HG03095 (cell line): ENCODE data around the gene DHRS9.

ENCODE experiments used
- ATAC-seq: cut with Tn5 transposase; IDR thresholded peaks from one replicate; pipeline ENCODE4 v1.9.1; 2021; ENCODE audit warnings: moderate library complexity; ENCODE audit not compliant: unreplicated experiment

DHRS9 gene

GRCh38 chr2:169093535-169093934 is 24.2 kb downstream of the DHRS9 start:
- no peak for ATAC-seq

DNA sequence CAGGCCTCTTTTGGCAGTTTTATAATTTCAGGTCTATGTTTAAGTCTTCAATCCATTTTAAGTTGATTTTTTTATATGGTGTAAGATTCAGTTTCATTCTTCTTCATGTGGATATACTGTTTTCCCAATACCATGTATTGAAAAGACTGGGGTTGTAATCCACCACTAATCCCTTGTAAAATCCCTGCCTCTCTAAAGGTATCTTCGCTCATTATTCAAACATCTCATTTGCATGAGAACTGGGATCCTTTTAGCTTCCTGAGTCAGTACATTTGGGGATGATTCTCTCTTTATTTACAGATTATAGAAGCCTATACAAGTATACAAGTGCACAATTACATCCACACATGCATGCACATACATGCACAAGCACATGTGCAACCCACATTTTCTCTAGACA is 25.3 kb downstream of the DHRS9 start:
- ATAC-seq = no peak

DNA sequence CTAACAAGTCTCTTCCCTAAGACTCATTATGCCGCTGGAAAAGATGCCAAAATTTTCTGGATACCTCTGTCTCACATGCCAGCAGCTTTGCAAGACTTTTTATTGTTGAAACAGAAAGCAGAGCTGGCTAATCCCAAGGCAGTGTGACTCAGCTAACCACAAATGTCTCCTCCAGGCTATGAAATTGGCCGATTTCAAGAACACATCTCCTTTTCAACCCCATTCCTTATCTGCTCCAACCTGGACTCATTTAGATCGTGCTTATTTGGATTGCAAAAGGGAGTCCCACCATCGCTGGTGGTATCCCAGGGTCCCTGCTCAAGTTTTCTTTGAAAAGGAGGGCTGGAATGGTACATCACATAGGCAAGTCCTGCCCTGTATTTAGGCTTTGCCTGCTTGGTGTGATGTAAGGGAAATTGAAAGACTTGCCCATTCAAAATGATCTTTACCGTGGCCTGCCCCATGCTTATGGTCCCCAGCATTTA is 26.3 kb downstream of the DHRS9 start:
- ATAC-seq = no peak

GRCh38 chr2:169104848-169105247 is 35.5 kb downstream of the DHRS9 start:
- ATAC-seq = no peak

GRCh38 chr2:169105476-169105875 is 36.1 kb downstream of the DHRS9 start:
- no peak for ATAC-seq

- ATAC-seq = no peak
Measured at GRCh38 chr2:169106134-169106533, 36.8 kb downstream of the DHRS9 start.

- no peak for ATAC-seq
Measured at GRCh38 chr2:169106563-169107545, 37.5 kb downstream of the DHRS9 start.

DNA sequence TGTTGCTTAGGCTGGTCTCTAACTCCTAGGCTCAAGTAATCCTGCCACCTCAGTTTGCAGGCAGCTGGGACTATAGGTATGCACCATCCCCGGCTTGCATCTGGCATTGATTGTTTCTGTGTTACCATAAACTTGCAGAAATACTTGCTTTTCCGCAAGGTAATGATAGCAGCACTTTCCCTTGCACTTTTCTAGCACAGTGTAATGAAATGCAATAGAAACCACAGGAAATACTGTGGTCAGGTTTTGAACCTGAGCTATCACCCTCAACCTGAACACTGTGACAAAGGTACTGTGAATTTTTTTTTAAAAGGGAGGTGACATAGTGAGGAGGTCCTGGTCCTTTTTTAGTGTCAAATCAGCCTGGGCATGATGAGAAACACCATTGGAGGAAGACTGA is 38.3 kb downstream of the DHRS9 start:
- peak; percentile 87 for ATAC-seq

DNA sequence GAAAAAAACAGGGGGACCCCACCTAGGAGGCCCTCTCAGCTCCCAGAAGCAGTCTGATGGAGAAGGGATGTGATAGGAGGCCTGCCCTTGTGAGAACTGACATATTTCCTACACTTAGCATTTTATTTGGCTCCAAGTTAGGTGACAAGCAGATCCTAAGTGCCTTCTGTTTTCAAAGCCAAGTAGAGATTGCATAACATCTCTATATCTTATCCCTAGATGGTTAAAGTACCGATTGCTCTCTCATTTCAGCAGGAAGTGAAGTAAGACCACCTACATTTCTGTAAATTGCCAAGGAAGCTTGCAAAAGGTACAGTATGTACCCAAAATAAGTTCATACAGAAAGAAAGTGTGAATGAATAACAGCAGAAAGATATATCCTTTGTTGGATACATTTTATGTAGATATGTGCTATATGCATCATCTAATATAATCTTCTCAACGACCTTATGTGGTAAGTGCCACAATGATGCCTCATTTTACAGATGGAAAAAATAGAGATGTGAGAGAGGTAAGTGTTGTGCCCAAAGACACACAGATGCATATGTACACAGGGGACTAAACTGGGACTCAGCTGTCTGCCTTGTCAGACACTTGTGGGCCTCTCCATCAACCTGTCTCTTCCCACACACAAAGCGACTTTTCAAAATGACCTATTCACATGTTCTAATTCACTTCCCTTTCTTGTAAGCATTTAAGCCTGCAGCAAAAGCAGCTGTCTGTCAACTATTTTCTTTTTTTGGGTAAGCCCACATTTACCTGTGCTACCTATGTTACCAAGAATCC is 38.9 kb downstream of the DHRS9 start:
- no peak for ATAC-seq

DNA sequence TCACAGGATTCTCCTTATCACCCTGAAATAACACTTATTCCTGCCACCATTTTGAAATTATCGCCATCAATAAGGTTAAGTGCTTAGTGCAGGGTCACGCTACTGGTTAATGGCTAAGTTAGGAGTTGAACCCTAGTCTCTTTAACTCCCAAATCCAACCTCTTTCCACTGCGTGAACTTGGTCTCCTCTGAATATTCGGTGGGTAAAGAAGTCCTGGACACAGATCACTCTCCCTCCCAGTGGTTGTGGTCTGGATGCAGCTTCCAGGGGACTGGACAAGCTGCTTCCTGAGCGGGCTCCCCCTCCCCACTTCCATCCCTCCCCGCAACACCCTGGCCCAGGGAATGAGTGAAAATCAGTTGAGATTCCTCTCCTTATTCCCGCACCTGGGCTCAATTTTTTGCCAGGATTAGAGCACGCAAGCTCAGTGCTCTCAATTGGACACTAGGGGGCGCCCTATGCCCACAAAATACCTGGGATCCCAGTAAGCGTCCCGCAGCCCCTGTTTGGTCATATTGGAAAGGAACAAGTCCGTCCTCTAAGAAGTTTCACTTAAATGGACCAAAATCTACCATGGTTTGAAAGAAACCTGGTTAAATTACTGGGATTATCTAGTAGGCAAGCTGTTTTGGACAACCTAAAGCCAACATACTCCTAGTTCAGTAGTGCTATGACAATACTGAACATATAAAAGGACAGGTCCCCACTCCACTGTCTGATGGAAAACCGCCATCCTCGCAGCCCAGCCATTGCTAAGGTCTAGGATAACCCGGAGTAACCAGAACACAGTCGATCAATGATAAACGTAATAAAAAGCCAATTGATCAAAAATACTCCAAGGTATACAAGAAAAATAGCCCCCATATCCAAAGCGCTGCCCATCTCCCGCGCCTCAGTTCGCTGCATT is 40.4 kb downstream of the DHRS9 start:
- ATAC-seq = peak; percentile 69

DNA sequence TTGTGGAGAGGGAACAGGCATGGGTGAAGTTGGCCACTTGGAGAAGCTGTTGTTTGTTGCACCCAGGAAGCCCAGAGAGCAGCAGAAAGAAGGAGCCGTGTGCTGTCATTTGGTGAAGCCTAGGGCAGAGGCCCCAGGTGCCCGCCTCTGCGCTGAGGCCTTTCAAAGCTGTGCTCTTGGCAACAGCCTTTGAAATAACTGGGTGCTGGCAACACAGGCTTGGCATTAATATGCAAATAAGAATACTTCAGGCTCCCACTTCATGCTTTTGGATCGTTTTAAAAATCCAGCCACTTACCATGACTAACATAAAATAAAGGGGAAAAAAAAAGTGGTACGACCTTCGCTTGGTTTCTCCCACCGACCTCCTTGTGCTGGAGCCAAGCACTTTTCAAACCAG is 41.1 kb downstream of the DHRS9 start:
- no peak for ATAC-seq

DNA sequence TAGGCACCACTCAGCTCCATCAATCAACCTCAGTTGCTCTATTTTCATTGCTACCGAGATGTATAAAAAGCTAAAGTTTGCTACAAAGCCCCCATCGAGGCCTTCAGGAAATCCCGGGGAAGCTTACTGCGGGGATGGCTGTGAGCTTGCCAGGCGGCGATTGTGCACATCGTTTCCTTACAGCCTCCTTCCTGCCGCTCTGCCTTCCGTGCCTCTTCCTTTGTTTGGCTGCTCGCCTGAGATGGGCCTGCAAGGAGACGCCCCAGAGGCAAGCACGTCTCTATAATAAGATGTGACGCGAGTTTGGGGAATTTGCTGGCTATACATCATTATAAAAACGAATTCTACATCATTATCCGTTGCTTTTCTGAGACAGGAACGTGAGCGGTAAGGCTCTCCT is 41.6 kb downstream of the DHRS9 start:
- ATAC-seq = no peak

DNA sequence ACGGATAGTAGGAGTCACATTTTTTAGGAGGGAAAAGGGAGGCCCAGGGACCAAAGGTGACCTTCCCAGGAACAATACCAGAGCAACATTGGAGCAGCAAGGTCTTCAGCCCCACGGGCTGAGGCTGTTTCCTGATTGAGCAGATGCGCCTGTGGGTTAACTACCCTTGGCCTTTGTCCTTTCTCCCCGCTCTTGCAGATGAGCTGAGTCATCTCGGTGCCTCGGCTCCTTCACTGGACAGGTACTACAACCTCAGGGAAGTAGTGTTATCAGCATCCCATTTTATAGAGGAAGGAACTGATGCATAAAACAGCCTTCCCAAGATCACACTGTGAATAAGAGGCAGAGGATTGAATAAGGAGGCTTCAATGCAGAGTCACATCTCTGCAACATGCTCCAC is 43.5 kb downstream of the DHRS9 start:
- no peak for ATAC-seq

- no peak for ATAC-seq
Measured at GRCh38 chr2:169114056-169114455, 44.7 kb downstream of the DHRS9 start.

GRCh38 chr2:169116327-169116726 is 47.0 kb downstream of the DHRS9 start:
- ATAC-seq = no peak

DNA sequence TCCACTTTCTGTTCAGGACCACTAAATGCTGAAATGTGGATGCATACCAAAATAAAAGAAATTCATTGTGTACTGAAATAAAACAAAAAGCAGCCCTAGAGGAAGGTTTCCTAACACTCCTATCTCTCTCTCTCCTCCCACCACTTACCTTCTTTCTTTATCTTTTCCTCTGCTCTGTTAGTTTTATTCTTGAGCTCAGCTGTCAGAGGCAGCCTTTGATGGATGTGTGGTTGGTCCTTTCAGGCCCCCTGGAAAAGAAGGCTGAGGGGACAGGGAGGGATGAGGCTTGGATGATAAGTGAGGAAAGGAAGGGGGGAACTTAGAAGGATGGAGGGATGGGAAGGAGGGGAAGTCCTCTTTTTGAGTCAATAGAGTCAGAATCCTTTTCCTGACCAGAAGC is 47.6 kb downstream of the DHRS9 start:
- ATAC-seq = no peak

DNA sequence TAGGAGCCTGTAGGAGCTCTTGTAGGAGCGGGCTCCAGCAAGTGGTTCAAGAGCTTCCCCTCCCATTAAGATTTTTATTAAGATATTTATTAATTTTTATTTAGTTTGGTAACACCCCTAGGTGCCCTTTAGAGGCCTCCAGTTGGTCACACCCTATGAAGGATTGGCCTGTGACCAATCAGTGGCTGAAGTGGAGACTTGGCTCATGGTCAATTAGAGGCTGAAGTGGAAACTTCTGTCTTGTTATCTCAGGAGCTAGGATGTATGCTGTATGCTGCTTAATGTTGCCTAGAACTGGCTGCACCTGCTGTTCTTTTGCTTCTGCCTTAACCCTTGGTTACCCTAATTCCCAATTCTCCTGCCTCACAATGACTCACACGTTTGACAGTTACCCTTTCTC is 48.7 kb downstream of the DHRS9 start:
- no peak for ATAC-seq

- no peak for ATAC-seq
Measured at GRCh38 chr2:169119123-169119760, 49.9 kb downstream of the DHRS9 start.

DNA sequence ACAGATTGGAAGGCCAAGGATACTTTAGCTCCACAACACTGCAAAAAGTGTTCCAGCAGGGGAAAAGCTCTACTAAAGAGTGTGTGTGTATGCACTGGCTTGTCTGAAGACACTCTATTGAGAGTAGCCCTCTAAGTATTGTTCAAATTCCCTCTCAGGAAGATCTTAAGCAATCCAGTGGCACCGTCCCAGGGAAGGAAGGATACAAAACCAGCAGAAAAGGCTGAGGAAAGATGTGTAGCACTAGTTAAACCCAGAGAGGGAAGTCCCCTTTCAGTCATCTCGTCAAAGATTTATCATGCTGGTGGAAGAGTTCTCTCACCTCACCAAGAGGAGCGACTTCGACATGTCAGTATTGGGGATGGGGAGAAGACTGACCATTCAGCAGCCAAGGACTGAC is 50.5 kb downstream of the DHRS9 start:
- ATAC-seq = no peak

- no peak for ATAC-seq
Measured at GRCh38 chr2:169129703-169130243, 60.4 kb downstream of the DHRS9 start.
